PFSK-1 (cell line): ENCODE measurements around the gene PRAF2.

ENCODE experiments used
- FOXP2 ChIP-seq: optimal IDR thresholded peaks from 2 replicates; pipeline ENCODE3; 2011; ENCODE audit warnings: borderline replicate concordance, control low read depth, inconsistent platforms; ENCODE audit not compliant: insufficient read depth; ENCODE audit errors: extremely low read length, extremely low read depth
- POLR2AphosphoS5 ChIP-seq: IDR thresholded peaks from 2 replicates; pipeline ENCODE4 v1.6.1; 2012; ENCODE audit warnings: low read depth, mild to moderate bottlenecking, control low read depth, low read length, moderate library complexity
- REST ChIP-seq, 2 experiments: IDR thresholded peaks; 2 replicates each; pipeline versions ENCODE4 v1.6.1 to v1.8.0; 2011 to 2012; ENCODE audit warnings: low read depth in 2 of 2, low read length in 2 of 2, control low read depth in 1 of 2, inconsistent platforms in 1 of 2, mild to moderate bottlenecking in 1 of 2, moderate library complexity in 1 of 2; ENCODE audit not compliant: insufficient read depth in 1 of 2
- SIN3A ChIP-seq: IDR thresholded peaks from 2 replicates; pipeline ENCODE4 v1.6.1; 2012; ENCODE audit warnings: mild to moderate bottlenecking, low read length, moderate library complexity, borderline replicate concordance; ENCODE audit not compliant: insufficient read depth
- TAF1 ChIP-seq: IDR thresholded peaks from 2 replicates; pipeline ENCODE4 v1.6.1; 2012; ENCODE audit warnings: low read length, control low read depth, borderline replicate concordance; ENCODE audit not compliant: insufficient read depth

DNA sequence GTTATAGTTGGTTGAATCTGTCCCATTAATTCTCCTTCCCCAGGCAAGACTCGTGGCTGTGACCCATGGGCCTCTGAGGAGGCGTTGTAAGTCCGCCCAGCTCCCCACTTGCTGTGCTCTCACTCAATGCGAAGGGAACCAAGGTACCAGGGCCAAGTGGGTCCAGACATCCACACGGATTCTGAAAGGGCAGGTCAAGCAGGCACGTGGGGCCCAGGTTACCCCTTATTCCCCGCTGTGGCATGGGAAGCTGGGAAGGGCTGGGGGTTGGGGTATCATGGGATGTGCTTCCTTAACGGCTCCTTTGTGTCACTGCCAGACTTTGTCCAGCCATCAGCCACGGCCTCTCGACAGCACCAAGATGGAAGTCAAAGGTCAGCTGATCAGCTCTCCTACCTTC, 11.9 kb downstream of the PRAF2 start:
- TF ChIP-seq POLR2AphosphoS5 = no peak
- TF ChIP-seq REST (IDR thresholded peaks at IDR 0.05; ENCODE audit: insufficient read depth in 1 of 2, low read depth in 2 of 2, low read length in 2 of 2) = no peak
- no peak for TF ChIP-seq TAF1
- no peak for TF ChIP-seq FOXP2
- TF ChIP-seq SIN3A = no peak
